Smooth muscle cell (in vitro differentiated cells): ENCODE measurements around the gene C1orf116. TPM values are rescaled to one million over a fixed set of nuclear protein-coding genes. Genes with fewer than 3 reads are reported as not detected.
A peak's percentile ranks its signal among the peaks of the same experiment; 100 is the strongest.

Experiments used
- DNase-seq: peaks from one replicate; lab custom pipeline; 2025; ENCODE audit not compliant: unreplicated experiment; lab: John Stamatoyannopoulos, UW
- H2AFZ ChIP-seq: fragments of 200-600 bp; sonication (generic); 2 replicates; pipeline ENCODE4 v1.6.0; 2016; ENCODE audit warnings: antibody characterized with exemption, low read depth, mild to moderate bottlenecking
- H3F3A ChIP-seq: fragments of 200-600 bp; sonication (generic); 2 replicates; pipeline ENCODE4 v1.6.0; 2017; ENCODE audit warnings: antibody characterized with exemption, low read depth
- H3K27ac ChIP-seq: fragments of 200-600 bp; sonication (generic); 2 replicates; pipeline ENCODE4 v1.5.1; 2016; ENCODE audit warnings: low read depth, mild to moderate bottlenecking
- H3K27me3 ChIP-seq: fragments of 200-600 bp; sonication (generic); 2 replicates; pipeline ENCODE4 v1.6.1; 2016; ENCODE audit warnings: low read depth, mild to moderate bottlenecking
- H3K36me3 ChIP-seq: fragments of 200-600 bp; sonication (generic); 2 replicates; pipeline ENCODE4 v1.5.1; 2016; ENCODE audit warnings: low read depth
- H3K4me1 ChIP-seq: fragments of 200-600 bp; sonication (generic); 2 replicates; pipeline ENCODE4 v1.5.1; 2016; ENCODE audit warnings: low read depth
- H3K4me2 ChIP-seq: fragments of 200-600 bp; sonication (generic); 2 replicates; pipeline ENCODE4 v1.6.0; 2016; ENCODE audit warnings: mild to moderate bottlenecking
- H3K4me3 ChIP-seq: fragments of 200-600 bp; sonication (generic); 2 replicates; pipeline ENCODE4 v1.5.1; 2016; ENCODE audit warnings: mild to moderate bottlenecking
- H3K79me2 ChIP-seq: fragments of 200-600 bp; sonication (generic); 2 replicates; pipeline ENCODE4 v1.6.0; 2016; ENCODE audit warnings: low read depth, mild to moderate bottlenecking
- H3K9ac ChIP-seq: fragments of 200-600 bp; sonication (generic); 2 replicates; pipeline ENCODE4 v1.6.0; 2016; ENCODE audit warnings: low read depth
- H3K9me3 ChIP-seq: fragments of 200-600 bp; sonication (generic); replicated peaks from 2 replicates; pipeline ENCODE4 v1.5.1; 2016; ENCODE audit warnings: low read depth
- H4K20me1 ChIP-seq: fragments of 200-600 bp; sonication (generic); 2 replicates; pipeline ENCODE4 v1.6.0; 2016; ENCODE audit warnings: low read depth
- WGBS: methylation state at CpG from one replicate; pipeline ENCODE4 v1.1.7; 2016; ENCODE audit warnings: low lambda C conversion rate; 5-methylcytosine and 5-hydroxymethylcytosine counted together
- polyA plus RNA-seq: library from polyadenylated mRNA; unstranded; fragments of >200 nt; fragmentation: Nextera tagmentation; extraction: Ambion mirVana; gene quantifications from 2 replicates; pipeline ENCODE4 v1.2.1, GENCODE V29; 2016
- total RNA-seq: library from RNA; depleted of rRNA; stranded (reverse); fragments of >200 nt; gene quantifications from 2 replicates; pipeline ENCODE4 v1.2.3, GENCODE V29; 2014
- TF ChIP-seq, protein P1 (sequence below): fragments of 200-600 bp; sonication (generic); IDR thresholded peaks from 2 replicates; pipeline ENCODE4 v1.5.1; 2017; ENCODE audit warnings: borderline replicate concordance, mild to moderate bottlenecking, antibody characterized with exemption; ENCODE audit not compliant: insufficient read depth, poor library complexity, severe bottlenecking

C1orf116 gene
- total and polyA plus RNA-seq, 2 experiments from 2014 or later, result 0.14 to 6.0 TPM

GRCh38 chr1:207049514-207049913 is 17.0 kb upstream of the C1orf116 start:
- WGBS, result 70% methylated on average over 8 of the region's 8 CpGs
- no peak overlapping the region for H2AFZ ChIP-seq
- no peaks in the 10 kb centered on the region for H3K36me3 ChIP-seq
- H3K4me2 ChIP-seq, result peak overlapping the region; percentile 91
- peak overlapping the region; percentile 77 for H3K4me3 ChIP-seq
- TF ChIP-seq, protein P1, sequence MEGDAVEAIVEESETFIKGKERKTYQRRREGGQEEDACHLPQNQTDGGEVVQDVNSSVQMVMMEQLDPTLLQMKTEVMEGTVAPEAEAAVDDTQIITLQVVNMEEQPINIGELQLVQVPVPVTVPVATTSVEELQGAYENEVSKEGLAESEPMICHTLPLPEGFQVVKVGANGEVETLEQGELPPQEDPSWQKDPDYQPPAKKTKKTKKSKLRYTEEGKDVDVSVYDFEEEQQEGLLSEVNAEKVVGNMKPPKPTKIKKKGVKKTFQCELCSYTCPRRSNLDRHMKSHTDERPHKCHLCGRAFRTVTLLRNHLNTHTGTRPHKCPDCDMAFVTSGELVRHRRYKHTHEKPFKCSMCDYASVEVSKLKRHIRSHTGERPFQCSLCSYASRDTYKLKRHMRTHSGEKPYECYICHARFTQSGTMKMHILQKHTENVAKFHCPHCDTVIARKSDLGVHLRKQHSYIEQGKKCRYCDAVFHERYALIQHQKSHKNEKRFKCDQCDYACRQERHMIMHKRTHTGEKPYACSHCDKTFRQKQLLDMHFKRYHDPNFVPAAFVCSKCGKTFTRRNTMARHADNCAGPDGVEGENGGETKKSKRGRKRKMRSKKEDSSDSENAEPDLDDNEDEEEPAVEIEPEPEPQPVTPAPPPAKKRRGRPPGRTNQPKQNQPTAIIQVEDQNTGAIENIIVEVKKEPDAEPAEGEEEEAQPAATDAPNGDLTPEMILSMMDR, result no peak
- no peaks in the 10 kb centered on the region for H3K9me3 ChIP-seq
- no peaks in the 10 kb centered on the region for H3K27me3 ChIP-seq
- H3K4me1 ChIP-seq, result peaks cover 42% of the 10 kb centered on the region
- H3K79me2 ChIP-seq, result peaks cover 54% of the 10 kb centered on the region
- H4K20me1 ChIP-seq, result peaks cover 50% of the 10 kb centered on the region
- peaks cover 5% of the 10 kb centered on the region for H3F3A ChIP-seq
- DNase-seq, result no peak
- H3K9ac ChIP-seq, result peak overlapping the region; percentile 96
- H3K27ac ChIP-seq, result peak overlapping the region; percentile 97

DNA sequence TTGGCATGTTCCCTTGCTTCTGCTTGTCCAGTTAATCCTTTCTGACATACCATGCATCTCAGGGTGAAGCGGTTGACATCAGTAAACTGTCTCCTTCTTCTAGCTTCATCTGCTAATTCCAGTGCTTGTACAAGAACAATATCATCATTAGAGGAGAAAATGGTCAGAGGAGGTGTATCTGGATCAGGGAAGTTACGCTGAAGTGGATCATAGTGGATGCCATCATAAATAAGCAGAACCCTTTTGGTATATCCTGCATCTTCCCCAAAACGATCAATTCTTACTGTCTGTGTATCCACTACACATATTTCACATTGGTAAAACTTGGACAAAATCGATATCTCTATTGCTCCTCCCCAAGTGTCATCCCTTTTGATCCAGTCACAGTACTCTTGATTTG is 16.5 kb upstream of the C1orf116 start:
- Histone ChIP-seq H3K4me2 (peak overlapping the region; percentile 91), H2AFZ (no peak overlapping the region), H3K9ac (peak overlapping the region; percentile 96), H3F3A (peaks cover 5% of the 10 kb centered on the region), H3K36me3 (no peaks in the 10 kb centered on the region), H3K27ac (peak overlapping the region; percentile 97), H4K20me1 (peaks cover 50% of the 10 kb centered on the region), H3K79me2 (peaks cover 54% of the 10 kb centered on the region), H3K4me1 (peaks cover 42% of the 10 kb centered on the region), H3K4me3 (peak overlapping the region; percentile 77), H3K27me3 (no peaks in the 10 kb centered on the region), H3K9me3 (no peaks in the 10 kb centered on the region)
- 94% methylated on average over 4 of the region's 4 CpGs for WGBS
- DNase-seq, result no peak
- TF ChIP-seq, protein P1, result no peak

GRCh38 chr1:207048041-207048440 is 15.5 kb upstream of the C1orf116 start:
- TF ChIP-seq, protein P1, result no peak
- Histone ChIP-seq H2AFZ (no peak overlapping the region), H3F3A (peaks cover 10% of the 10 kb centered on the region), H3K36me3 (no peaks in the 10 kb centered on the region), H3K27ac (no peak overlapping the region), H4K20me1 (peaks cover 50% of the 10 kb centered on the region), H3K4me2 (peak overlapping the region; percentile 69), H3K27me3 (no peaks in the 10 kb centered on the region), H3K4me3 (peak overlapping the region; percentile 10), H3K9me3 (no peaks in the 10 kb centered on the region), H3K79me2 (peaks cover 54% of the 10 kb centered on the region), H3K4me1 (peaks cover 42% of the 10 kb centered on the region), H3K9ac (no peak overlapping the region)
- WGBS, result 56% methylated on average over 6 of the region's 6 CpGs
- no peak for DNase-seq

- H3K4me1 ChIP-seq, result peaks cover 42% of the 10 kb centered on the region
- TF ChIP-seq, protein P1, result no peak
- H2AFZ ChIP-seq, result no peak overlapping the region
- peaks cover 50% of the 10 kb centered on the region for H4K20me1 ChIP-seq
- no peak overlapping the region for H3K27ac ChIP-seq
- peaks cover 11% of the 10 kb centered on the region for H3F3A ChIP-seq
- no peak for DNase-seq
- peak overlapping the region; percentile 69 for H3K4me2 ChIP-seq
- WGBS, result 97% methylated on average over 1 of the region's 1 CpG
- peaks cover 54% of the 10 kb centered on the region for H3K79me2 ChIP-seq
- no peaks in the 10 kb centered on the region for H3K27me3 ChIP-seq
- H3K36me3 ChIP-seq, result no peaks in the 10 kb centered on the region
- H3K9me3 ChIP-seq, result no peaks in the 10 kb centered on the region
- H3K4me3 ChIP-seq, result peak overlapping the region; percentile 8
- peak overlapping the region; percentile 2 for H3K9ac ChIP-seq
These were observed 14.9 kb upstream of the C1orf116 start for GRCh38 chr1:207047505-207047904.
